ENCODE results near the gene GCM1.
A peak's percentile ranks its signal among the peaks of the same experiment; 100 is the strongest.

The GCM1 gene

GRCh38 chr6:53115741-53116140 is 32.9 kb downstream of the GCM1 start:
- no peak overlapping the region for H3K4me3 ChIP-seq (ENCODE audit: low read depth, low read length)
- TF ChIP-seq ZNF155 (tag by site-specific recombination; IDR thresholded peaks at IDR 0.05), result no peak
- no peak for TF ChIP-seq ZNF654 (tag by site-specific recombination; IDR thresholded peaks at IDR 0.05; ENCODE audit: low read depth)
- TF ChIP-seq OVOL3 (tag by site-specific recombination; IDR thresholded peaks at IDR 0.05), result no peak
- no peak for TF ChIP-seq ZNF785 (tag by site-specific recombination; IDR thresholded peaks at IDR 0.05)
- no peak for TF ChIP-seq SALL2 (tag by site-specific recombination; IDR thresholded peaks at IDR 0.05; ENCODE audit: borderline replicate concordance)
- TF ChIP-seq ZNF292 (tag by site-specific recombination; IDR thresholded peaks at IDR 0.05; ENCODE audit: borderline replicate concordance, low read depth), result no peak
- TF ChIP-seq INSM2 (tag by site-specific recombination; IDR thresholded peaks at IDR 0.05), result no peak
- no peak for TF ChIP-seq GLI2 (tag by site-specific recombination; IDR thresholded peaks at IDR 0.05; ENCODE audit: borderline replicate concordance, low read depth)
- TF ChIP-seq ZNF175 (tag by site-specific recombination; IDR thresholded peaks at IDR 0.05), result no peak
- TF ChIP-seq TRIM28 (IDR thresholded peaks at IDR 0.05; ENCODE audit: borderline replicate concordance, low read length), result no peak
- TF ChIP-seq GFI1B (tag by site-specific recombination; IDR thresholded peaks at IDR 0.05), result no peak
- TF ChIP-seq SP2 (tag by site-specific recombination; IDR thresholded peaks at IDR 0.05), result no peak
- no peak overlapping the region for H3K27ac ChIP-seq (ENCODE audit: extremely low read depth, low read depth, low read length)
- POLR2A ChIA-PET, result no interaction called here
- H3K4me1 ChIP-seq (ENCODE audit: control insufficient read depth, insufficient read depth, low read length), result peaks cover 16% of the 10 kb centered on the region
- CTCF ChIA-PET, result no interaction called here
- no peaks in the 10 kb centered on the region for H3K36me3 ChIP-seq (ENCODE audit: control insufficient read depth in 2 of 2, insufficient read depth in 1 of 2, low read length in 2 of 2)
- H3K9me3 ChIP-seq (ENCODE audit: control insufficient read depth, insufficient read depth, low read depth, low read length), result no peaks in the 10 kb centered on the region

GRCh38 chr6:53115113-53115512 is 33.5 kb downstream of the GCM1 start:
- Histone ChIP-seq H3K27ac (ENCODE audit: extremely low read depth, low read depth, low read length) (no peak overlapping the region), H3K4me1 (ENCODE audit: control insufficient read depth, insufficient read depth, low read length) (peaks cover 11% of the 10 kb centered on the region), H3K9me3 (ENCODE audit: control insufficient read depth, insufficient read depth, low read depth, low read length) (no peaks in the 10 kb centered on the region), H3K4me3 (ENCODE audit: low read depth, low read length) (no peak overlapping the region), H3K36me3 (ENCODE audit: control insufficient read depth in 2 of 2, insufficient read depth in 1 of 2, low read length in 2 of 2) (no peaks in the 10 kb centered on the region)
- POLR2A ChIA-PET, result no interaction called here
- TF ChIP-seq ZNF701 (tag by site-specific recombination; IDR thresholded peaks at IDR 0.05), result no peak
- TF ChIP-seq ZNF211 (tag by site-specific recombination; IDR thresholded peaks at IDR 0.05; ENCODE audit: low read depth), result peak; percentile 93
- peak; percentile 40 for TF ChIP-seq SETDB1 (IDR thresholded peaks at IDR 0.05; ENCODE audit: insufficient read length, low read length)
- CTCF ChIA-PET, result no interaction called here

- no peak for TF ChIP-seq ZNF350 (tag by site-specific recombination; IDR thresholded peaks at IDR 0.05)
- no peak for TF ChIP-seq HOXC10 (CRISPR knock-in tag; IDR thresholded peaks at IDR 0.05)
- no peak for TF ChIP-seq ZNF416 (tag by site-specific recombination; IDR thresholded peaks at IDR 0.05)
- TF ChIP-seq ZFP41 (tag by site-specific recombination; IDR thresholded peaks at IDR 0.05; ENCODE audit: borderline replicate concordance), result no peak
- TF ChIP-seq TCF7L2 (IDR thresholded peaks at IDR 0.05; ENCODE audit: borderline replicate concordance, low read depth, low read length), result no peak
- TF ChIP-seq ZNF24 (tag by site-specific recombination; IDR thresholded peaks at IDR 0.05), result no peak
- no peak for TF ChIP-seq ZNF768 (tag by site-specific recombination; IDR thresholded peaks at IDR 0.05)
- Histone ChIP-seq H3K4me3 (ENCODE audit: low read depth, low read length) (no peak overlapping the region), H3K27ac (ENCODE audit: extremely low read depth, low read depth, low read length) (no peak overlapping the region), H3K4me1 (ENCODE audit: control insufficient read depth, insufficient read depth, low read length) (peaks cover 3% of the 10 kb centered on the region), H3K9me3 (ENCODE audit: control insufficient read depth, insufficient read depth, low read depth, low read length) (no peaks in the 10 kb centered on the region), H3K36me3 (ENCODE audit: control insufficient read depth in 2 of 2, insufficient read depth in 1 of 2, low read length in 2 of 2) (no peaks in the 10 kb centered on the region)
- ChIA-PET POLR2A (no interaction called here), CTCF (no interaction called here)
Measured at GRCh38 chr6:53113742-53114141, 34.9 kb downstream of the GCM1 start.

All from HEK293 (cell line).